Measurements from ENCODE around the gene LAMA5.
A peak's percentile ranks its signal among the peaks of the same experiment; 100 is the strongest.

- TF ChIP-seq RFX5 (IDR thresholded peaks at IDR 0.05; ENCODE audit: borderline replicate concordance, low read depth, low read length) (no peak), CTCF (IDR thresholded peaks at IDR 0.05; ENCODE audit: control extremely low read depth in 1 of 3, insufficient read depth in 1 of 3, low read depth in 1 of 3, low read length in 3 of 3) (no peak), HDAC2 (IDR thresholded peaks at IDR 0.05; ENCODE audit: borderline replicate concordance in 1 of 2, low read depth in 2 of 2, low read length in 2 of 2) (no peak), EZH2 (IDR thresholded peaks at IDR 0.05; ENCODE audit: low read depth, low read length, severe bottlenecking) (no peak), POLR2AphosphoS5 (IDR thresholded peaks at IDR 0.05; ENCODE audit: low read depth, low read length) (0 out of 2 replicates have a peak, but pooled peaks have one; percentile 4), POLR2A (IDR thresholded peaks at IDR 0.05; ENCODE audit: control extremely low read depth in 1 of 2, low read depth in 2 of 2, low read length in 2 of 2) (no peak), MAX (IDR thresholded peaks at IDR 0.05) (no peak), CBX5 (IDR thresholded peaks at IDR 0.05; ENCODE audit: low read depth, low read length) (no peak), CBX8 (IDR thresholded peaks at IDR 0.05; ENCODE audit: borderline replicate concordance, low read depth, low read length) (no peak), EP300 (IDR thresholded peaks at IDR 0.05; ENCODE audit: borderline replicate concordance in 1 of 2, low read depth in 2 of 2, low read length in 2 of 2) (no peak), NANOG (IDR thresholded peaks at IDR 0.05; ENCODE audit: insufficient read depth, low read depth, low read length, poor library complexity, severe bottlenecking) (no peak), SUZ12 (IDR thresholded peaks at IDR 0.05; ENCODE audit: low read length) (no peak)
These were observed 45.6 kb downstream of the LAMA5 start for GRCh38 chr20:62321521-62321948.

Data from H1 (cell line).